Measurements from ENCODE around the gene SC5D. TPM values are rescaled to one million over a fixed set of nuclear protein-coding genes. Genes with fewer than 3 reads are reported as not detected.

Gene SC5D
- total RNA-seq, 1 experiment from 2014 or later, result 82.5 TPM

GRCh38 chr11:121300972-121301699 is 8.6 kb downstream of the SC5D start:
- no peaks in the 10 kb centered on the region for H3K4me1 ChIP-seq (ENCODE audit: insufficient read depth, low read length, poor library complexity, severe bottlenecking)
- no peak overlapping the region for H3K27ac ChIP-seq (ENCODE audit: low read depth, low read length, poor library complexity, severe bottlenecking)
- H3K9me3 ChIP-seq (ENCODE audit: low read depth, low read length, poor library complexity, severe bottlenecking), result no peaks in the 10 kb centered on the region
- TF ChIP-seq EZH2 (IDR thresholded peaks at IDR 0.05; ENCODE audit: borderline replicate concordance, low read depth, low read length, poor library complexity, severe bottlenecking) (no peak), CTCF (conservative IDR thresholded peaks at IDR 0.05; ENCODE audit: low read depth, low read length) (no peak)
- CTCF ChIA-PET, result no interaction called here
- H3K36me3 ChIP-seq (ENCODE audit: insufficient read depth, low read length, poor library complexity, severe bottlenecking), result peaks cover 29% of the 10 kb centered on the region
- H3K27me3 ChIP-seq (replicated peaks; ENCODE audit: insufficient read depth, low read depth, low read length, poor library complexity), result no peaks in the 10 kb centered on the region
- no peak overlapping the region for H3K4me3 ChIP-seq (ENCODE audit: low read depth, low read length, poor library complexity, severe bottlenecking)
- intact Hi-C loops (cut with micrococcal nuclease; ENCODE audit: unreplicated experiment), result no loop called here
- no peak for DNase-seq (ENCODE audit: low spot score)
- no TSS peak for BruUV-seq (replicated peaks)
- POLR2A ChIA-PET (ENCODE audit: low non-redundant PET), result no interaction called here

- Histone ChIP-seq H3K27ac (ENCODE audit: low read depth, low read length, poor library complexity, severe bottlenecking) (no peak overlapping the region), H3K4me3 (ENCODE audit: low read depth, low read length, poor library complexity, severe bottlenecking) (no peak overlapping the region), H3K9me3 (ENCODE audit: low read depth, low read length, poor library complexity, severe bottlenecking) (no peaks in the 10 kb centered on the region), H3K27me3 (replicated peaks; ENCODE audit: insufficient read depth, low read depth, low read length, poor library complexity) (no peaks in the 10 kb centered on the region), H3K4me1 (ENCODE audit: insufficient read depth, low read length, poor library complexity, severe bottlenecking) (no peaks in the 10 kb centered on the region), H3K36me3 (ENCODE audit: insufficient read depth, low read length, poor library complexity, severe bottlenecking) (peaks cover 56% of the 10 kb centered on the region)
- intact Hi-C loops (cut with micrococcal nuclease; ENCODE audit: unreplicated experiment), result no loop called here
- POLR2A ChIA-PET (ENCODE audit: low non-redundant PET), result no interaction called here
- DNase-seq (ENCODE audit: low spot score), result no peak
- CTCF ChIA-PET, result no interaction called here
- TF ChIP-seq EZH2 (IDR thresholded peaks at IDR 0.05; ENCODE audit: borderline replicate concordance, low read depth, low read length, poor library complexity, severe bottlenecking) (no peak), CTCF (conservative IDR thresholded peaks at IDR 0.05; ENCODE audit: low read depth, low read length) (no peak)
- no TSS peak for BruUV-seq (replicated peaks)
Observed at GRCh38 chr11:121304759-121305158, 12.2 kb downstream of the SC5D start.

GRCh38 chr11:121308816-121309215 is 16.2 kb downstream of the SC5D start:
- no TSS peak for BruUV-seq (replicated peaks)
- Histone ChIP-seq H3K27me3 (replicated peaks; ENCODE audit: insufficient read depth, low read depth, low read length, poor library complexity) (no peaks in the 10 kb centered on the region), H3K27ac (ENCODE audit: low read depth, low read length, poor library complexity, severe bottlenecking) (no peak overlapping the region), H3K9me3 (ENCODE audit: low read depth, low read length, poor library complexity, severe bottlenecking) (no peaks in the 10 kb centered on the region), H3K4me1 (ENCODE audit: insufficient read depth, low read length, poor library complexity, severe bottlenecking) (no peaks in the 10 kb centered on the region), H3K4me3 (ENCODE audit: low read depth, low read length, poor library complexity, severe bottlenecking) (no peak overlapping the region), H3K36me3 (ENCODE audit: insufficient read depth, low read length, poor library complexity, severe bottlenecking) (peaks cover 49% of the 10 kb centered on the region)
- POLR2A ChIA-PET (ENCODE audit: low non-redundant PET), result no interaction called here
- intact Hi-C loops (cut with micrococcal nuclease; ENCODE audit: unreplicated experiment), result no loop called here
- CTCF ChIA-PET, result no interaction called here
- DNase-seq (ENCODE audit: low spot score), result no peak
- TF ChIP-seq EZH2 (IDR thresholded peaks at IDR 0.05; ENCODE audit: borderline replicate concordance, low read depth, low read length, poor library complexity, severe bottlenecking), result no peak
- TF ChIP-seq CTCF (conservative IDR thresholded peaks at IDR 0.05; ENCODE audit: low read depth, low read length), result no peak

Data from A673 (cell line).